GM19099 (cell line): ENCODE data around the gene TRAPPC12.

Experiments used
- POLR2A ChIP-seq: IDR thresholded peaks from 3 replicates; pipeline ENCODE4 v1.6.1; 2011; ENCODE audit warnings: low read depth; ENCODE audit not compliant: insufficient read length; ENCODE audit errors: extremely low read depth

Gene TRAPPC12

GRCh38 chr2:3433776-3434400 lies 54.4 kb downstream of the TRAPPC12 start:
- no peak for TF ChIP-seq POLR2A

- TF ChIP-seq POLR2A: no peak
Measured at GRCh38 chr2:3434654-3435053, 55.2 kb downstream of the TRAPPC12 start.

DNA sequence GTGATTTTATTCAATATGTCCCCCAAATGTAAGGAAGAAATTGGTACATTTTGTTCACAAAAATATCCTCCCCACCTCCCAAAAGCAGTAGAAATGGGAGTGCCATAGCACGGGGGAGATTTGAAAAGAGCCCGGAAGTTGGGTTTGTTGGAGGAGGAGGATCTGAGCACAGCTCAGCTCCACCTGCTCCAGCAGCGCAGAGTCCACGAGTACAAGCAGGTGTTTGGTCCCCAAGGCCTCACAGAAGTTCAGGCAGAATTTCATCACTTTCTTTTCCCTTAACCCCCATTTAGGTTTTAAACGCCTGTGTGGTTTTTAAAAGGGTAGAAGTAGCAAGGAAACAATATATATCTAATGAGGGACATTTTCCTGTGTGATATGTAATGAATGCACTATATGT lies 56.0 kb downstream of the TRAPPC12 start:
- no peak for TF ChIP-seq POLR2A

- no peak for TF ChIP-seq POLR2A
Measured at GRCh38 chr2:3440477-3440876, 61.0 kb downstream of the TRAPPC12 start.

- TF ChIP-seq POLR2A: no peak
Measured at GRCh38 chr2:3441465-3441864, 62.0 kb downstream of the TRAPPC12 start.

DNA sequence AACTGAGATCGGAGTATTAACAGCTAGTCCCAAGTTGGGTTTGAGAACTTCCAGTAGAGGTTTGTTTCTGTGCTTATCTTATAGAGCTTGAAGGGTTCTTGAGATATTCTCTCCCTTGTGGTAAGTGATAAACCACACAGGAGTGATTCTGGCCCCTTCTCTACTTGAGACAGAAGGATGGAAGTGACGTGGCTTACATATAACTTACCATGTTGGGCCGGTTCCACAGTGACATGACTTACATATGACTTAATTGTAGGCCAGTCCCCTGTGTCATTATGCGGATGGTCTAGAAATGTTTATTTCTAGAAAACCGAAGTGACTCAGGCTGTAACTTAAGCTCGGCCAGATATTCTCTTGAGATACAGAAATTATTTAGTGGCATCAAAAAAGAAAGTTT lies 62.7 kb downstream of the TRAPPC12 start:
- TF ChIP-seq POLR2A: no peak

DNA sequence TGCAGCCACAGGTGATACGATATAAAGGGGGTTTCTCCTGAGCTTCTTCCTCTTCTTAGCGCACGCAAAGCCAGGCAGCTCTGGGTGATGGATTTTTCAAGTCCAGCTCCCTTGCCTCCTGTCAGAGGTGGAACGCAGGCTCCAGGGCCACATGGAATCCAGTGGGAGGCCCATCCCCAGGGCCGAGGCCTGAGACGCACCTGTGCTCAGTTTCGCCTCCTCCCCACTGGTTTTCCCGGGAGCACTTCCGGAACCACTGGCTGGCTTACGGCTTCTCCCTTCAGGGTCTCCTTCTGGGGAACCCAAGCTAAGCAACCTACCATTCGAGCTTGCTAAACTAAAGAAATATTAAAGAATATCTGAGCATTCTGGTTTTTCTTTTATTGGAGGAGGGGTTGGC lies 63.6 kb downstream of the TRAPPC12 start:
- TF ChIP-seq POLR2A: no peak

GRCh38 chr2:3443506-3444084 lies 64.1 kb downstream of the TRAPPC12 start:
- TF ChIP-seq POLR2A: no peak

GRCh38 chr2:3445891-3446290 lies 66.4 kb downstream of the TRAPPC12 start:
- no peak for TF ChIP-seq POLR2A

DNA sequence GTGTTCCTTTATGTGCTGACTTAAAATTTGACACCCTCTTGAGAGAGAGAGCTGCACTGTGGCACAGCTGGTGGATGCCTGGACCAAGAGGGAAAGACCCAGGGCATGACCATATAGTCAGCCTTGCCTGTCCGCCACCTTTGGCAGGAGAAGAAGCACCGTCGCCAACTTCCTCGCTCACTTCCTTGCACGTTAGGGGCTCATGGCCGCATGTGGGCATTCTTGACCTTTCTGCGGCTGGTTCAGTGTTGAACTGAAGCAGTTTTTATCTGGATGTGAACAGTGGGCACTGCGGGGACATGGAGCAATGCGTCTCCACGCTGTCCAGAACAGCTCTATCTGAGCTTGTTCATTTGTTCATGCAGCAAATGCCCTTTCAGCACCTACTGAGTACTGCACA lies 66.9 kb downstream of the TRAPPC12 start:
- no peak for TF ChIP-seq POLR2A

DNA sequence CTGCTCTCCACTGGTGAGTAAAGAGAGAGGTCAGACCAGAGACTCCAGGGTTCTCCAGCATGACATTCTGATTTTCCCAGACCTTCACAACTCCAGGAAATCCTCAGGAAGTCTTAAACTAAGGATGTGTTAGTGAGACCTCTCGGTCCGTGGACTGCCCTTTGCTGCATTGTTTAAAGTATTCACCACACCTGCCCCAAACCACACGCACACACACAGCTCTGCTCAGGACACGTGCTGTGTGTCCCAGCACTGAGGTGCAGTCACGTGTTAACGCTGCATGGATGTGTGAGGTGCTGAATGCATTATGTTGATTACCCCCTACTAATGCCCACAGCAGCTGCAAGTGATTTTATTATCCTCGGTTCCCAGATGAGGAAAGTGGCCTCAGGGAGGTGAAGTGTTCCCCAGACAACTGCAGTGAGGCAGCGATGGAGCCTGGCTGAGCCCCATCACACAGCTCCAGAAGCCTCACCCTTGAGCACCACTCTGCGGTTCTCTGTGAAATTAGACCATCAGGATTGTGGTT lies 68.4 kb downstream of the TRAPPC12 start:
- TF ChIP-seq POLR2A: no peak

- no peak for TF ChIP-seq POLR2A
Measured at GRCh38 chr2:3449086-3449485, 69.6 kb downstream of the TRAPPC12 start.

DNA sequence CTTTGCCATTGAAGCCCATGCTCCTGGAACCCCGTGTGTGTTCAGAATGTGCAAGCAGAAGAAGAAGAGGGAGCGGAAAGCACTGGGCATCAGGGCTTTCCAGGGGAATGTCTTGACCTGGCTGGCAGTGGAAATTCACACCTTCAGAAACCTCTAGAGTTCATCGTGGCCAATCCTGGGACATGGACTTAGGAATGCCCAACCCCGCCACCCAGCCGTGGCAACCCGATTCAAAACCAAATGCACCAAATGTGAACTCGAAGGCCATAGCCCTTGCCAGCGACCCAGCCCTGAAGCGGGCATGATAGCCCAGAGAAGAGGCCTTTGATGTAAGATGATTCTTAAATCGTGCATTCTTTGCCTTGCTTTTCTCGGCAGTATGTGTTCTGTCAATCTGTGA lies 70.4 kb downstream of the TRAPPC12 start:
- TF ChIP-seq POLR2A: no peak

- TF ChIP-seq POLR2A: no peak
Measured at GRCh38 chr2:3450385-3451010, 71.0 kb downstream of the TRAPPC12 start.

GRCh38 chr2:3451169-3451568 lies 71.7 kb downstream of the TRAPPC12 start:
- no peak for TF ChIP-seq POLR2A

DNA sequence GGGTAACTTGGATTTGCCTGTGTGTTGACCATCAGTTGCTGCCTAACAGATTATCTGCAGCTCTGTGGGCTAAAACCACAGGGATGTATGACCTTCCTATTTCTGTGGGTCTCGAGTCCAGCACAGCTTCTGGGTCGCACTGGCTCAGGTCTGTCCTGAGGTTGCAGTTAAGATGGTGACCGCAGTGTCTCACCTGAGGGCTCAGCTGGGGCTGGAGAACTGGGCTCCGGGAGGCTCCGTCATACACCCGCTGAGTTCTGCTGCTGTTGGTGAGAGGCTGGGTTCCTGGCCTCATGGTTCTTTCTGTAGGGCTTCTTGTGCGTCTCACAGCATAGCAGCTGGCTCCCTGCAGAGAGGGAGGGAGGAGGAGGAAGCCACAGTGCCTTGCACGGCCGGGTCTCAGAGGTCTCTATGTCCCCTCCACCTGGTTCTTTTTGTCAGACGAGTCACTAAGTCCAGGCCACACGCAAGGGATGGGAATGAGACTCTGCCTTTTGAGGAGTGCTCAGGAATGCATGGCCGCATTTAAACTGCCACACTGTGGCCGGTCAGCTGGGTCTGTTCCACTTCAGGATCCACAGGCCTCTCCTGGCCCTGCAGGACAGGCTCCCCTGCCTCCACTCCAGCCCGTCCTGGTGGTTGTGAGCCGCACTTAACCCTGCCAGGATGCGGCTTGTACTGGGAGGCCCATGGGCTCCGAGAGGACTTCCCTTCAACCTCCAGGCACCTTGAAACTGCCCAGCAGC lies 72.6 kb downstream of the TRAPPC12 start:
- TF ChIP-seq POLR2A: no peak

GRCh38 chr2:3453190-3453999 lies 73.9 kb downstream of the TRAPPC12 start:
- no peak for TF ChIP-seq POLR2A
